Fibroblast of pulmonary artery (primary cell): ENCODE measurements around the gene SLC25A13.

Experiments
- DNase-seq: peaks from one replicate; pipeline ENCODE4 v3.0.0-alpha.2; 2010; ENCODE audit warnings: low read depth
- H3K4me3 ChIP-seq: replicated peaks from 2 replicates; pipeline ENCODE4 v1.5.1; 2011; ENCODE audit warnings: low read depth, mild to moderate bottlenecking, control low read depth, low read length, moderate library complexity
- CTCF ChIP-seq: IDR thresholded peaks from 2 replicates; pipeline ENCODE4 v1.5.1; 2011; ENCODE audit warnings: mild to moderate bottlenecking, control low read depth, low read length, inconsistent platforms; ENCODE audit errors: missing control alignments

The SLC25A13 gene

GRCh38 chr7:96135241-96135640, 186.7 kb downstream of the SLC25A13 start:
- DNase-seq = no peak
- no peak overlapping the region for H3K4me3 ChIP-seq
- TF ChIP-seq CTCF = no peak

GRCh38 chr7:96131525-96131924, 190.4 kb downstream of the SLC25A13 start:
- TF ChIP-seq CTCF = no peak
- DNase-seq = no peak

GRCh38 chr7:96127746-96128145, 194.2 kb downstream of the SLC25A13 start:
- DNase-seq = no peak
- H3K4me3 ChIP-seq = no peak overlapping the region
- no peak for TF ChIP-seq CTCF

More at GRCh38 chr7:96131525-96131924, 190.4 kb downstream of the SLC25A13 start:
- H3K4me3 ChIP-seq = no peak overlapping the region

DNA sequence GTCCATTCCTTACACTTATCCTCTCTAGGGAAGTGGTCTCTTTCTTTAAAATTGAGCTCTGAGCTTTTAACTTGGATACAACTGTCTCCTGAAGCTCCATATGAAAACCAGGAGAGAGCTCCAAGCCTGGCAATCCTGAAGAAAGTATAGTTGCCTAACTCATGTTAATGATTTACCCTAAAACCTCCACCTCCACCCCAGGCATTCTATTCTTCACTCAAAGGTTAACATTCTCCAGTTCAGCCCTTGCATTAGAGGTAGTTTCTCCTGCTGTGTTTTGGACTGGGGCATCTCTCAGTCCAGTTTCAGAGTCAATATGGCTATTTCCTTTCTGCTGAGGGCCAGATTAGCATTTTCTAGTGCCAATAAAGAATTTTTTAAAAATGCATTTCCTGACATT, 195.5 kb downstream of the SLC25A13 start:
- no peak for DNase-seq
- no peak for TF ChIP-seq CTCF
- H3K4me3 ChIP-seq = no peak overlapping the region

- no peak for TF ChIP-seq CTCF
- H3K4me3 ChIP-seq = no peak overlapping the region
- DNase-seq = no peak
Observed at GRCh38 chr7:96122746-96123145, 199.2 kb downstream of the SLC25A13 start.

DNA sequence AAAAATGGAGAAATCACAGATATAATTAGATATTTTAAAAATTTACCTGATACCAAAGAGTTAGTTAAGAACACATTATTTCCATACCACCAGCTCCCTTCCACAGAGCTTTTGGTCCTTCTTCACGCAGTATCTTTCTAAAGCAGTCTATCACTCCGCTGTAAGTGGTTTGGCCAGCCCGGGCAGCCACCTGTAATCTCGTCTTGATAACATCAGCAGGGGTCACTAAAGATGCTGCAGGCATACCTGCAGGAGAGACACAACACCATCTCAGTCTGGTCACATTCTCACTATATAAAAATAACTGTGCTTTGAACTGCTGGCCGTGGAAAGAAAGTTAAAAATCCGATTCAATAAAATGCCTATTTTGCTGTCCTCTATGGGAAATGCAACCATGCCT, 200.1 kb downstream of the SLC25A13 start:
- TF ChIP-seq CTCF = no peak
- no peak for DNase-seq
- H3K4me3 ChIP-seq = no peak overlapping the region

DNA sequence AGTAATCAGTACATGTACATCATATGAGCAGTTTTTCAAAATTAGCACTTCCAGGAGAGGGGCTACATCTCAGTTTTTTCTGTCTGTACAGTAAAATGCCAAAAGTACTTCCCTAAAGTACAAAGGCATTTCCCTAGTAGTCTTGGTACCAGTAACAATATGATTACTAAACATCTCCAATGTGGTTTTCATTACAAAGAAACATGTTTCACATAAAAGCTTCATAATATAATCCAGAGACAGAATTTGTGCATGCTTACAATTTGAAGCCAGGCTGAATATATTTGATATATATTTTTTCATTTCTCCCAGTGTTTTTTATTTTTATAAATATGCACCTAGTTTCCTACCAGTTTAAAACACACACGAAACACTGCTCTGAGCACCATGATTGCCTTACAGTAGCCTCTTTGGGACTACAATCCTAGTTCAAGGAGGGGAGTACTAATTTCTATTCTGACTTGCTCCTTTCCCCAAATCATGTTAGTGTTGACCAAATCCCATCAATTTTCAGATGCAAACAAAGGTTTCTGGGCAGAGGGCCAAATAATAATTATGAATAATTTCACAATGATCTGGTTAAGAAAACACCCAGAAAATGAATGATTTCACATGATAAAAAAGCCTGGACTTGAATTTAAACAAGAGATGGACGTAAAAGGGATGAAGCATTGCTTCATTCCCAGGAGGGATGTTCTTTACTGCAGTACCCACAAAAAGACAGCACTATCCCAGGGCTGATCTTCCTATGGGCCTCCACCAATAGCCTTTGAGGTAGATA, 201.3 kb downstream of the SLC25A13 start:
- peak; percentile 10 for DNase-seq
- no peak overlapping the region for H3K4me3 ChIP-seq
- no peak for TF ChIP-seq CTCF
